HG02884 (cell line): ENCODE measurements around the gene ZBTB7B.

Experiments
- ATAC-seq: cut with Tn5 transposase; IDR thresholded peaks from one replicate; pipeline ENCODE4 v1.9.1; 2021; ENCODE audit warnings: mild to moderate bottlenecking, moderate library complexity; ENCODE audit not compliant: unreplicated experiment

ZBTB7B gene

GRCh38 chr1:155034318-155035208 is 32.0 kb downstream of the ZBTB7B start:
- no peak for ATAC-seq

GRCh38 chr1:155035936-155036335 is 33.3 kb downstream of the ZBTB7B start:
- no peak for ATAC-seq

GRCh38 chr1:155037043-155037442 is 34.4 kb downstream of the ZBTB7B start:
- no peak for ATAC-seq

- no peak for ATAC-seq
These were observed 35.3 kb downstream of the ZBTB7B start for GRCh38 chr1:155037851-155038441.

- no peak for ATAC-seq
These were observed 36.2 kb downstream of the ZBTB7B start for GRCh38 chr1:155038602-155039307.

GRCh38 chr1:155039308-155039669 is 36.7 kb downstream of the ZBTB7B start:
- ATAC-seq: no peak

GRCh38 chr1:155040358-155041093 is 37.9 kb downstream of the ZBTB7B start:
- no peak for ATAC-seq

GRCh38 chr1:155042789-155043188 is 40.2 kb downstream of the ZBTB7B start:
- no peak for ATAC-seq

- no peak for ATAC-seq
These were observed 40.7 kb downstream of the ZBTB7B start for GRCh38 chr1:155043301-155043702.

GRCh38 chr1:155043793-155044192 is 41.2 kb downstream of the ZBTB7B start:
- no peak for ATAC-seq

GRCh38 chr1:155044365-155044764 is 41.8 kb downstream of the ZBTB7B start:
- no peak for ATAC-seq

- no peak for ATAC-seq
These were observed 42.4 kb downstream of the ZBTB7B start for GRCh38 chr1:155044812-155045657.

- no peak for ATAC-seq
These were observed 46.1 kb downstream of the ZBTB7B start for GRCh38 chr1:155048449-155049334.

- ATAC-seq: no peak
These were observed 47.3 kb downstream of the ZBTB7B start for GRCh38 chr1:155049651-155050559.

- peak; percentile 54 for ATAC-seq
These were observed 48.1 kb downstream of the ZBTB7B start, which contains the start of gene ADAM15 for GRCh38 chr1:155050560-155051341. Gene ADAM15 (plus strand): TSS chr1:155051316. CDS start chr1:155051387, 71 bp downstream.

- no peak for ATAC-seq
These were observed 48.8 kb downstream of the ZBTB7B start for GRCh38 chr1:155051342-155051776.

GRCh38 chr1:155051777-155052398 is 49.3 kb downstream of the ZBTB7B start:
- no peak for ATAC-seq
